Measurements from ENCODE around the gene OGN.

DNA sequence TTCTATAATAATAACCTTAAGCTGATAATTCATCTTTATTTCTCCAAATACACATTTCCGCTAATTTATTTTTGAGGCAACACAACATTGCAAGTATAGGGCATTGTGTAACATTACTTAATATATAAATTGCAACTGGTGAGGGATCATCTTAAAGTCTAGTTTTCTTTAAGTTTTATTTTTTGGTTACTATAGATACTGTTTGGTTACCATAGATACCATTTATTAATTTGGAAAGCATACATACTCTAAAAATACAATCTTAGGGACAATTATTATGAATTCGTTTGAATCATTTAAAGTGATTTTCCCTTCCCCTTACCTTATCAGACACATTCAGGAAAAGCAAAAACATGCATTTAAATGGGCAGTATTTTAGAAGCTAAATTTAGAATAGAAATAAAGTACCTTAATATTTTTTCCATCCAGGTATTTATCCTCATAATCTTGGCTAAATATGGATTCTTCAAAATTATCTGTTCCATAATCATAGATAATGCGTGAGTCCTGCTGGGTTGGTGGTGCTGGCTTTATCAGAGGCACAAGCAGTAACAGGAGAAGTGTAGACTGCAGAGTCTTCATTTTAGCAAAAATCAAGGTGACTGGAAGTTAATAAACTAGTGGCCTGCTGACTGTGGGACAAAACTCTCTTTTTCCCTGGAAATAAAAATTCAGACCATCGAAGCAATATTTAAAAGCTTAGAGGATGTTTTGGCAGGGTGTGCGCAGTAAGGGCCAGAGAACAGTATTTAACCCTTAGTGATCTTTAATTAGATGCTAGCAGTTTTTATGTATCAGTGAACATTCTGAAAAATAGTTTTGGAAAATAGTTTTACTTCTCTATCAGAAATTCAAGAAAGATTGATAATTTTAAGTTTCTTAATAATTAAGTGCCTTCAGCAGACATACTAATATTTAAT lies 1.3 kb downstream of the OGN start:
- TF ChIP-seq CTCF (conservative IDR thresholded peaks at IDR 0.05) (no peak), ZFX (IDR thresholded peaks at IDR 0.05) (no peak)

Measured in C4-2B (cell line).